HPDE6-E6E7 (cell line): ENCODE measurements around the gene NCAM1.

Experiments used
- DNase-seq: peaks from one replicate; pipeline ENCODE4 v3.0.0; 2011; ENCODE audit warnings: missing footprints; ENCODE audit errors: extremely low spot score

NCAM1 gene

GRCh38 chr11:113131036-113131775 is 170.0 kb downstream of the NCAM1 start:
- DNase-seq, result no peak

- DNase-seq, result no peak
Observed at GRCh38 chr11:113133071-113133470, 171.9 kb downstream of the NCAM1 start.

- DNase-seq, result no peak
Observed at GRCh38 chr11:113134626-113135025, 173.4 kb downstream of the NCAM1 start.

- DNase-seq, result no peak
Observed at GRCh38 chr11:113137713-113138529, 176.7 kb downstream of the NCAM1 start.

GRCh38 chr11:113138731-113139130 is 177.5 kb downstream of the NCAM1 start:
- DNase-seq, result no peak

- no peak for DNase-seq
Observed at GRCh38 chr11:113141010-113141409, 179.8 kb downstream of the NCAM1 start.

- no peak for DNase-seq
Observed at GRCh38 chr11:113142508-113142907, 181.3 kb downstream of the NCAM1 start.

- no peak for DNase-seq
Observed at GRCh38 chr11:113147249-113147648, 186.0 kb downstream of the NCAM1 start.

- DNase-seq, result no peak
Observed at GRCh38 chr11:113148076-113148475, 186.9 kb downstream of the NCAM1 start.

GRCh38 chr11:113148652-113149051 is 187.4 kb downstream of the NCAM1 start:
- DNase-seq, result no peak

- no peak for DNase-seq
Observed at GRCh38 chr11:113151521-113151920, 190.3 kb downstream of the NCAM1 start.

- no peak for DNase-seq
Observed at GRCh38 chr11:113152500-113152899, 191.3 kb downstream of the NCAM1 start.

GRCh38 chr11:113153847-113154246 is 192.6 kb downstream of the NCAM1 start:
- no peak for DNase-seq

GRCh38 chr11:113159988-113160807 is 199.0 kb downstream of the NCAM1 start:
- no peak for DNase-seq

GRCh38 chr11:113160808-113161124 is 199.5 kb downstream of the NCAM1 start:
- DNase-seq, result no peak

- DNase-seq, result no peak
Observed at GRCh38 chr11:113161711-113162591, 200.7 kb downstream of the NCAM1 start.

- DNase-seq, result no peak
Observed at GRCh38 chr11:113162592-113162962, 201.4 kb downstream of the NCAM1 start.

- DNase-seq, result no peak
Observed at GRCh38 chr11:113163291-113164030, 202.2 kb downstream of the NCAM1 start.

GRCh38 chr11:113166280-113166679 is 205.1 kb downstream of the NCAM1 start:
- DNase-seq, result no peak

- no peak for DNase-seq
Observed at GRCh38 chr11:113167599-113167998, 206.4 kb downstream of the NCAM1 start.
